ENCODE measurements around the gene GNB3. TPM values are rescaled to one million over a fixed set of nuclear protein-coding genes. Genes with fewer than 3 reads are reported as not detected.

GNB3 gene
- total RNA-seq, 1 experiment from 2014 or later = not detected

DNA sequence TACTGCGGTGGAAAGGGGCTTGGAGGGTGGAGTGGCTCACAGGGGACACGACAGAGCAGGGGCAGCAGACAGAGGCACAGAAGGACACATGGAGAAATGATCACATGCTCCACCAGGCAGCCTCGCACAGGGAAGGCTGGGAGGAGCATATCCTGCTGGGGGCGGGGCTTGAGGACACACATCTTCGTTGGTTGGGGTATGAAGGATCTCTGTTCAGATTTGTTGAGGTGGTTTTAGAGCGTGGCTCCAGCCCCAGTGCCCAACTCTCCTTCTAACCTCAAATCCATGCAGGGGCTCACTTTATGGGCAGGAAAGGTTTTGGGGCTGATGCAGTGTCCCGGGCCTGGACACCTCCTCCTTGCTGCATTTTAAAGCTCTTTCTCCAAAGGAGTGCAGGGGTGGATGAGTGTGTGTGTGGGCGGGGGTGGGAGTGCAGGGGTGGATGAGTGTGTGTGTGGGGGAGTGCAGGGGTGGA lies 13.3 kb upstream of the GNB3 start:
- no peak overlapping the region for H3K27ac ChIP-seq
- H3K36me3 ChIP-seq = 0 out of 2 replicates have a peak, but pooled peaks cover 3% of the 10 kb centered on the region
- peaks cover 84% of the 10 kb centered on the region for H3K27me3 ChIP-seq (replicated peaks)
- peaks cover 21% of the 10 kb centered on the region for H3K4me1 ChIP-seq (replicated peaks)
- peak in 1 of 2 experiments; percentile 31 for DNase-seq (ENCODE audit: low read depth in 1 of 2, low spot score in 2 of 2)
- peaks cover 5% of the 10 kb centered on the region for H3K9me3 ChIP-seq (replicated peaks)
- H3K4me3 ChIP-seq = no peak overlapping the region

DNA sequence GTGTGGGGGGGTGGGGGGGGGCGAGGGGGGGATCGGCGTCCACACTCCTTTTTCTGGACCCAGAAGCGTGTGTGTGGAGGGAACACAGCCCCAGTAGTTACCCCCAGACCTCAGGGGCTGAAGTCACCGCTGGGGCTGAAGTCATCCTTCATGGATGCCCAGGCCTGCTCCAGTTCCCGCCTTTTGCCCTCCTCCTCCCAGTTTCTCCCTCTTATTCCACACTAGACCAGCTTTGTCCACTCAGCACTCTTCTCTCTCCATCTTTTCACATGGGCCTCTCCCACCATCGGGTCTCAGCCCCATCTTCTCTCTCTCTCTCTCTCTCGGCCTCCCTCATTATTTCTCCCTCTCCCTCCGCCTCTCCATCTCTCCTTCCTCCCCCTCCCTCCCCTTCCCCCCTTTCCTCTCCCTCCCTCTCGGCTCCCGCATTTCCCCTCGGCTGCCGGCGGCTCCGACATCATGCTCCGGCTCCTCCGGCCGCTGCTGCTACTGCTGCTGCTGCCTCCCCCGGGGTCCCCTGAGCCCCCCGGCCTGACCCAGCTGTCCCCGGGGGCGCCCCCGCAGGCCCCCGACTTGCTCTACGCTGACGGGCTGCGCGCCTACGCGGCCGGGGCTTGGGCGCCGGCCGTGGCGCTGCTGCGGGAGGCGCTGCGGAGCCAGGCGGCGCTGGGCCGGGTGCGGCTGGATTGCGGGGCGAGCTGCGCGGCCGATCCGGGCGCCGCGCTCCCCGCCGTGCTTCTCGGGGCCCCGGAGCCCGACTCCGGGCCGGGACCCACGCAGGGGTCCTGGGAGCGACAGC lies 12.5 kb upstream of the GNB3 start, which contains the start of gene P3H3:
TSS of gene P3H3 (plus strand) at position 426 of the 799 bp plus-strand sequence. CDS start at position 460, 34 bp downstream.
- Histone ChIP-seq H3K4me1 (replicated peaks) (peaks cover 21% of the 10 kb centered on the region), H3K36me3 (0 out of 2 replicates have a peak, but pooled peaks cover 3% of the 10 kb centered on the region), H3K27me3 (replicated peaks) (peaks cover 78% of the 10 kb centered on the region), H3K9me3 (replicated peaks) (peaks cover 5% of the 10 kb centered on the region), H3K27ac (no peak within 1 kb of the TSS), H3K4me3 (peak within 1 kb of the TSS; percentile 35)
- no peak for DNase-seq (ENCODE audit: low read depth in 1 of 2, low spot score in 2 of 2)

DNA sequence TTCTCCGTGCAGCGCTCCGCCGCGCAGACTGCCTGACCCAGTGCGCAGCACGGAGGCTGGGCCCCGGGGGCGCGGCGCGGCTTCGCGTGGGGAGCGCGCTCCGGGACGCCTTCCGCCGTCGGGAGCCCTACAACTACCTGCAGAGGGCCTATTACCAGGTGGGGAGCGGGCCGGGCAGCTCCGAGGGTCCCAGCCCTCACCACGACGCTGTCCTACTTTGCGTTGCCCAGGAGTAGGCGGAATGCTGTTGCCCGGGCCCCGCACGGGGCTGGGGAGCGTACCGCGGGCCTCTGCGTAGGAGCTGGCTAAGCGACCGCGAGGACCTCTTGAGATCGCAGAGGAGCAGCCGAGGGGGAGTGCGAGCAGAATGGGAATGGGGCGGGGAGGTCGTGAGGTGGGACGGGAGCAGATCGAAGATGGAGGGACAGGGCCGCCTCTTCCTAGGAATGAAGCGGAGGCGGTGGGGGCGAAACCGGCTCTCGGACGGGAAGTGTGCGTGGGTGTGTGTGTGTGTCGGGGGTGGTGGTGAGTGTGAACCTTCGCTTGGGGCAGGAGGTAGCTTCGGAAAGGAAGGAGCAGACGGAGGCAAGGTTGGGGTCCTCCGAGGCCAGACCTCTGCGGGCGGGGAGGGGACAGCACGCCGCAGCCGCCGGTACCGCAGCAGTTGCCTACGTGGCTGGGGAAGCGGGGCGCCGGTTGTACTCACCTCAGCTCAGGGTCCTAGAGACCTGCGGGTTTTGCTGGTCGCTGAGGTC lies 11.8 kb upstream of the GNB3 start:
- H3K9me3 ChIP-seq (replicated peaks) = peaks cover 5% of the 10 kb centered on the region
- H3K36me3 ChIP-seq = 0 out of 2 replicates have a peak, but pooled peaks cover 3% of the 10 kb centered on the region
- peak overlapping the region; percentile 35 for H3K4me3 ChIP-seq
- H3K27me3 ChIP-seq (replicated peaks) = peaks cover 72% of the 10 kb centered on the region
- no peak for DNase-seq (ENCODE audit: low read depth in 1 of 2, low spot score in 2 of 2)
- no peak overlapping the region for H3K27ac ChIP-seq
- peaks cover 21% of the 10 kb centered on the region for H3K4me1 ChIP-seq (replicated peaks)

DNA sequence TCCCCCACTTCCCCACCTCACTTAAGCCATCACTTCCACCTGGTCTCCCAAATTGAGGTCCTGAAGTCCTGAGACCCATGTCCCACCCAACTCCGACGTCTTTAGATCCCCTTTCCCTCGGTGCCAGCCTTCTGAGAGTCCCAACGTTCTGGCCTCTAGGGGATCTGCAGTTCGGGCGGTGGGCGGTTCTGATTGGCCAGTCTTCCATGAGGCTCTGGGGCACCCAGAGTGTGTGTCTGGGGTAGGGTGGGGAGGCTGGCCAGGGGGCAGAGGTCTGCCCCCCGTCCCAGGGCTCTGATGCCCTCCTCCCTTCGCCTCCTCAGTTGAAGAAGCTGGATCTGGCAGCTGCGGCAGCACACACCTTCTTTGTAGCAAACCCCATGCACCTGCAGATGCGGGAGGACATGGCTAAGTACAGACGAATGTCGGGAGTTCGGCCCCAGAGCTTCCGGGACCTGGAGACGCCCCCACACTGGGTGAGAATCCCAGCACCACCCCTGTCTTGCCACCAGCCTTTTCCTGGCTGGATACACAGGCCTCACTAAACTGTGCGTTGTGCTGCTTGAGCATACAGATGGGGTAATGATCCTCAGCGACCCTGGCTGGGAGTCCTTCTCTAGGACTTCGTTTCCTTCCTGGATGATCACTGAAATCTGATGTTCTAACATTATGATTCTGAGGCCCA lies 11.0 kb upstream of the GNB3 start:
- H3K4me1 ChIP-seq (replicated peaks) = peaks cover 21% of the 10 kb centered on the region
- DNase-seq (ENCODE audit: low read depth in 1 of 2, low spot score in 2 of 2) = no peak
- peaks cover 66% of the 10 kb centered on the region for H3K27me3 ChIP-seq (replicated peaks)
- H3K36me3 ChIP-seq = 0 out of 2 replicates have a peak, but pooled peaks cover 3% of the 10 kb centered on the region
- no peak overlapping the region for H3K27ac ChIP-seq
- peaks cover 5% of the 10 kb centered on the region for H3K9me3 ChIP-seq (replicated peaks)
- no peak overlapping the region for H3K4me3 ChIP-seq

DNA sequence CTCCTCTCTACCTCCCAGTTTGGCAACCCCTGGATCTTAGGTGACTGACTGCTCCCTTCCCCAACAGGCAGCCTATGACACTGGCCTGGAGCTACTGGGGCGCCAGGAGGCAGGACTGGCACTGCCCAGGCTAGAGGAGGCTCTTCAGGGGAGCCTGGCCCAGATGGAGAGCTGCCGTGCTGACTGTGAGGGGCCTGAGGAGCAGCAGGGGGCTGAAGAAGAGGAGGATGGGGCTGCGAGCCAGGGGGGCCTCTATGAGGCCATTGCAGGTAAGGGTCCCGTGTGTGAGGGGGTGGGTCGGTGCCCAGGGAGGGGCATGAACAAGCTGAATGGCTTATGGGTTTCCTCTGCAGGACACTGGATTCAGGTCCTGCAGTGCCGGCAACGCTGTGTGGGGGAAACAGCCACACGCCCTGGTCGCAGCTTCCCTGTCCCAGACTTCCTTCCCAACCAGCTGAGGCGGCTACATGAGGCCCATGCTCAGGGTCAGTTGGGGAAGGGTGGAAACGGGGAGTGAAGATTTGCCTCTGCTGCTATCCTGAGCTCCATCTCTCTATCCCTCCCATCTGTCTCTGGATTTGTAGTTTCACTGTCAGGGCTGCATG lies 10.3 kb upstream of the GNB3 start:
- H3K36me3 ChIP-seq = 0 out of 2 replicates have a peak, but pooled peaks cover 3% of the 10 kb centered on the region
- peaks cover 5% of the 10 kb centered on the region for H3K9me3 ChIP-seq (replicated peaks)
- no peak overlapping the region for H3K4me3 ChIP-seq
- DNase-seq (ENCODE audit: low read depth in 1 of 2, low spot score in 2 of 2) = no peak
- no peak overlapping the region for H3K27ac ChIP-seq
- peaks cover 59% of the 10 kb centered on the region for H3K27me3 ChIP-seq (replicated peaks)
- peaks cover 19% of the 10 kb centered on the region for H3K4me1 ChIP-seq (replicated peaks)

DNA sequence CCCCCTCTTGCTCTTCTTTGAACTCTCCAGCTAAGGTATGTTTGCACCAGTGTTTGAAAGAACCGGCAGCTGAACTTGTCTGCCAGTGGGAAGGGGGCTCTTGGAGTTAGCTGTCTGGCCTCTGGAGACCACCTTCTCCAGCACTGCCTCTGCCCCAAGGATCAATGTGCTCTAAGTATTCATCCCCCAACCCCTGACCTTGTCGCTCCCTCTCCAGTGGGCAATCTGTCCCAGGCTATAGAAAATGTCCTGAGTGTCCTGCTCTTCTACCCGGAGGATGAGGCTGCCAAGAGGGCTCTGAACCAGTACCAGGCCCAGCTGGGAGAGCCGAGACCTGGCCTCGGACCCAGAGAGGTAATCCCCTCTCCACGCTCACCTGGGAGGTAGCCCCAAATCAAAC lies 9.7 kb upstream of the GNB3 start:
- Histone ChIP-seq H3K27me3 (replicated peaks) (peaks cover 53% of the 10 kb centered on the region), H3K27ac (no peak overlapping the region), H3K4me1 (replicated peaks) (peaks cover 18% of the 10 kb centered on the region), H3K9me3 (replicated peaks) (peaks cover 5% of the 10 kb centered on the region), H3K36me3 (0 out of 2 replicates have a peak, but pooled peaks cover 3% of the 10 kb centered on the region), H3K4me3 (no peak overlapping the region)
- no peak for DNase-seq (ENCODE audit: low read depth in 1 of 2, low spot score in 2 of 2)

DNA sequence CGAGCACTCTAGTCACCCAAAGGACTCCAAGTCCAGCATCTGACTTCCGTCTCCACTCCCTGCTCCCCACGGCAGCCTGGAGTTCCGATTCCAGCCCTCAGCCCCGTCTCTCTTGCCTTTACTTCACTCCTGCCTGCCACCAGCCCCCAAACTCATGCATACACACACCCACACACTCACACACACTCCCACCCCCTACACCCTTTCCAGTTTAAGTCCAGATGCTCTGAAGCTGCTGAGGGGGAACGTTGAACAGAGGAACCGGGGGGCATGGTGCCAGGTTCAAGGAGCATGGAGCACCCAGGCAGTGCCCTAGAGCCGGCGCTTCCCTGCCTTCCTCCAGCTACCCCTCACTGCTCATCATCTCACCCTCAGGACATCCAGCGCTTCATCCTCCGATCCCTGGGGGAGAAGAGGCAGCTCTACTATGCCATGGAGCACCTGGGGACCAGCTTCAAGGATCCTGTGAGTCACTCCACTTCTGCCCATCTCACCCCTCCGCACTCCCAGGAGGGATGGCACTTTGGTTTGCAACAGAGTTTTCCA lies 9.2 kb upstream of the GNB3 start:
- Histone ChIP-seq H3K36me3 (0 out of 2 replicates have a peak, but pooled peaks cover 3% of the 10 kb centered on the region), H3K27me3 (replicated peaks) (peaks cover 51% of the 10 kb centered on the region), H3K27ac (no peak overlapping the region), H3K9me3 (replicated peaks) (peaks cover 5% of the 10 kb centered on the region), H3K4me3 (no peak overlapping the region), H3K4me1 (replicated peaks) (peaks cover 18% of the 10 kb centered on the region)
- DNase-seq (ENCODE audit: low read depth in 1 of 2, low spot score in 2 of 2) = no peak

DNA sequence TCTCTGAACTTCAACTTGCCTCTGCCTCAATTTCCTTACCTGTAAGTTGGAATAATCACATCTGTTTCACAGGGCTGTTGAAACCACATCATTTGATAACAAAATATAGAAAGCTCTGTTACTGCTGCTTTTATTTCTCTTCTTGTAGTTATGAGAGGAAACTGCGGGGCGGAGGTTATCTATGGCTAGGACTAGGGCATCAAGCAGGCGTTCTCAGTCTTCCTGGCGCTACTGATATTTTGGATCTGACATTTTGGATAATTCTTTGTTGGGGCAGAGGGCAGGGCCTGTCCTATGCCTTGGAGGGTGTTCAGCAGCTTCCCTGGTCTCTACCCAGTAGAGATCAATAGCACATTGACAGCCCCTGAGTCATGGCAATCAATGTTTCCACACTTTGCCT lies 8.6 kb upstream of the GNB3 start:
- 0 out of 2 replicates have a peak, but pooled peaks cover 3% of the 10 kb centered on the region for H3K36me3 ChIP-seq
- H3K4me3 ChIP-seq = no peak overlapping the region
- H3K27me3 ChIP-seq (replicated peaks) = peaks cover 45% of the 10 kb centered on the region
- DNase-seq (ENCODE audit: low read depth in 1 of 2, low spot score in 2 of 2) = no peak
- no peak overlapping the region for H3K27ac ChIP-seq
- peaks cover 18% of the 10 kb centered on the region for H3K4me1 ChIP-seq (replicated peaks)
- H3K9me3 ChIP-seq (replicated peaks) = peaks cover 5% of the 10 kb centered on the region

DNA sequence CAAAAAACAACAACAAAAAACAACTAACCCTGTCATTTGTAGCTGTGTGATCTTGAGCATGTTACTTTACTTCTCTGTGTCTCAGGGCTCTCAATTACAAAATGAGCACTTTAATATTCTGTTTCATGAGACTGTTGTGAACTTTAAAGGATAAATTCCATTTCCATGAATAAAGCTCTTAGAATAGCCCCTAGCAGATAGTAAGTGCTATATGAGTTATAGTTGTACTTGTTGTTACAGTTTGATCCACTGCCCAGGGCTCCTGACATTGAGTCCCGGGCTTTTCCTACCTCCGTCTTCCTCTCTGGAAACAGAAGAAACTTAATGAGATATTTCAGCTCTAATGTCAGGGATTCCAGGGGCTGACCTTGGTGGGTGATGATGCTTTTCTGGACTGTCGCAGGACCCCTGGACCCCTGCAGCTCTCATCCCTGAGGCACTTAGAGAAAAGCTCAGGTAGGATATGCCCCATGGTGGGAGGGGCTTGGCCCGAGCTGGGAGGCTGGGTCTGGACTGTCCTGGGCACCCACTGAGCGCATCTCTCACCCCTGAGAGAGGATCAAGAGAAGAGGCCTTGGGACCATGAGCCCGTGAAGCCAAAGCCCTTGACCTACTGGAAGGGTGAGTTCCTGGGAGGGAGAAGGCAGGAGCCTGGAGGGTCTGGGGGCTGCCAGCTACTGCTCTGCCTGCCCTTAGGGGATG lies 7.4 kb upstream of the GNB3 start:
- Histone ChIP-seq H3K9me3 (replicated peaks) (peaks cover 5% of the 10 kb centered on the region), H3K36me3 (0 out of 2 replicates have a peak, but pooled peaks cover 3% of the 10 kb centered on the region), H3K27ac (no peak overlapping the region), H3K4me3 (no peak overlapping the region), H3K27me3 (replicated peaks) (peaks cover 38% of the 10 kb centered on the region), H3K4me1 (replicated peaks) (peaks cover 9% of the 10 kb centered on the region)
- no peak for DNase-seq (ENCODE audit: low read depth in 1 of 2, low spot score in 2 of 2)

DNA sequence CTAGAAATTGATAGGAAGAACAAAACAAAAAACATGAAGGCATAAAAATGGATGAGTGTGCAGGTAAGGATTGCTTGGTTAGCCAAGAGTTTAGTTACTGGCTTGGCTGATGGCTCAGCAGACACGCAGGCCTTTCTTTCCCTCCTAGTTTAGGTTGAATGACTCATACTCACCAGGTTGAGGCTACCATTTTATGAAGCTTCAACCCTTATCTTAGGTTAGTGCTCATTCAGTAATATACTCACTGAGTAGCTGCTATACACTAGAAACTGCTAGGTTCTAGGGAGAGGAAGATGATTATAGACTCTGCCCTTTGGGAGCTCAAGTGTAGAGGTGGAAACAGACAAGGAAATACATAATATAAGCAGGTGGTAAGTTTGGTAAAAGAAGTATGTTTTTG lies 6.5 kb upstream of the GNB3 start:
- Histone ChIP-seq H3K27me3 (replicated peaks) (peaks cover 35% of the 10 kb centered on the region), H3K36me3 (no peaks in the 10 kb centered on the region), H3K27ac (no peak overlapping the region), H3K9me3 (replicated peaks) (no peaks in the 10 kb centered on the region; the same call in 1 of the 2 replicates), H3K4me3 (no peak overlapping the region), H3K4me1 (replicated peaks) (peaks cover under 1% of the 10 kb centered on the region; the same call in 1 of the 2 replicates)
- DNase-seq (ENCODE audit: low read depth in 1 of 2, low spot score in 2 of 2) = no peak

DNA sequence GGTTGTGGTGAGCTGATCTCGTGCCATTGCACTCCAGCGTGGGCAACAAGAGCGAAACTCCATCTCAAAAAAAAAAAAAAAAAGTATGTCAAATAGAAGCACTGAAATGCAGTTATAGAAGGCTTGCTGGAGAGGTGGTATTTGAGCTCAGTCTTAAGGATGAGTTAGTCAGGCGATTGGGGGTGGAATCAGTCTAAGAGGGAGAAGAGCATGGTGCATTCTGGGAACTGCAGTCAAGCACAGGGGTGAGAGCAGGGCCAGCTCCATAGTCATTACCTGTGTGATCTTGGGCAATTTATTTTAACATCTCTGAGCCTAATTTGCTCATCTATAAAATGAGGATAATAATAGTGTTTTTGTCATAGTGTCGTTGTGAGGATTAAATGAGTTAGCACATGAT lies 5.9 kb upstream of the GNB3 start:
- Histone ChIP-seq H3K9me3 (replicated peaks) (no peaks in the 10 kb centered on the region; the same call in 1 of the 2 replicates), H3K4me1 (replicated peaks) (no peaks in the 10 kb centered on the region), H3K27ac (no peak overlapping the region), H3K4me3 (no peak overlapping the region), H3K27me3 (replicated peaks) (peaks cover 32% of the 10 kb centered on the region), H3K36me3 (no peaks in the 10 kb centered on the region)
- DNase-seq (ENCODE audit: low read depth in 1 of 2, low spot score in 2 of 2) = no peak

DNA sequence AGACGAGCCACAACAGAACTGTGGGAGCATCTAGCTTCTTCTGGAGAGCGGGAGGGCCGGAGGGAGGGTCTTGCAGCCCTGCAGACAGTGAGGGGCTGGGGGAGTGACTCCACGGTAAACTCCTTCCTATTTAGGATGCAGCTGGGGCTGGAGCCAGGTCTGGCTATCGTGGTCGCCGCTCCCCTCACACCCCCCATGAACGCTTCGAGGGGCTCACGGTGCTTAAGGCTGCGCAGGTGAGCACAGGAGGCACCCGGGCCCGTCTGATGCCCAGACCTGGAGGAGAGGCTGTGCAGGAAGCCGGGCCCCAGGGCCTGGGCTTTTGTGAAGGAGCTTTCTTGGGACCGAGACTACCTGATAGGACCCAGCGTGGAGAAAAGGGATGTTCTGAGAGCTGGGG lies 3.9 kb upstream of the GNB3 start:
- no peaks in the 10 kb centered on the region for H3K4me1 ChIP-seq (replicated peaks)
- no peak overlapping the region for H3K4me3 ChIP-seq
- peaks cover 21% of the 10 kb centered on the region for H3K27me3 ChIP-seq (replicated peaks)
- H3K36me3 ChIP-seq = no peaks in the 10 kb centered on the region
- no peak overlapping the region for H3K27ac ChIP-seq
- no peaks in the 10 kb centered on the region; the same call in 1 of the 2 replicates for H3K9me3 ChIP-seq (replicated peaks)
- no peak for DNase-seq (ENCODE audit: low read depth in 1 of 2, low spot score in 2 of 2)
